Keratinocyte (primary cell): ENCODE results near the gene PLD1. TPM values are rescaled to one million over a fixed set of nuclear protein-coding genes. Genes with fewer than 3 reads are reported as not detected.

Experiments used
- DNase-seq: peaks from one replicate; pipeline ENCODE4 v3.0.0-alpha.2; 2011; ENCODE audit warnings: low read depth, missing footprints, low spot score
- FAIRE-seq: peaks from 2 replicates; lab custom pipeline; 2011; peaks lifted over from hg19 to GRCh38; lab: Jason Lieb, UNC
- H2AFZ ChIP-seq: 2 replicates; pipeline ENCODE4 v1.6.0; 2012; ENCODE audit warnings: low read length, control low read depth, inconsistent platforms; ENCODE audit not compliant: control insufficient read depth
- H3K27ac ChIP-seq: 2 replicates; pipeline ENCODE4 v1.5.1; 2011; ENCODE audit warnings: low read length; ENCODE audit not compliant: control insufficient read depth, insufficient read depth
- H3K27me3 ChIP-seq: 3 replicates; pipeline ENCODE4 v1.6.0; 2011; ENCODE audit warnings: low read length; ENCODE audit not compliant: control insufficient read depth, insufficient read depth; ENCODE audit errors: extremely low read depth
- H3K36me3 ChIP-seq, 2 experiments: 2 replicates in 1 of 2; 3 replicates in 1 of 2; pipeline ENCODE4 v1.5.1; 2011; ENCODE audit warnings: low read length in 2 of 2, mild to moderate bottlenecking in 1 of 2; ENCODE audit not compliant: control insufficient read depth in 2 of 2, insufficient read depth in 2 of 2; ENCODE audit errors: extremely low read depth in 1 of 2
- H3K4me1 ChIP-seq: 3 replicates; pipeline ENCODE4 v1.5.1; 2011; ENCODE audit warnings: low read length; ENCODE audit not compliant: control insufficient read depth, insufficient read depth; ENCODE audit errors: extremely low read depth
- H3K4me2 ChIP-seq: 3 replicates; pipeline ENCODE4 v1.6.0; 2011; ENCODE audit warnings: low read depth, low read length; ENCODE audit not compliant: control insufficient read depth, insufficient read depth; ENCODE audit errors: extremely low read depth
- H3K4me3 ChIP-seq, 3 experiments: fragments of 200-600 bp in 1 of 3; sonication (generic) in 1 of 3; 2 replicates in 2 of 3; 3 replicates in 1 of 3; pipeline ENCODE4 v1.5.1; 2011 to 2016; ENCODE audit warnings: low read length in 3 of 3, mild to moderate bottlenecking in 3 of 3, control low read depth in 2 of 3, inconsistent platforms in 1 of 3, low read depth in 1 of 3, mixed read lengths in 1 of 3, mixed run types in 1 of 3, moderate library complexity in 1 of 3; ENCODE audit not compliant: control insufficient read depth in 2 of 3, insufficient read depth in 2 of 3; ENCODE audit errors: extremely low read depth in 1 of 3
- H3K79me2 ChIP-seq: 2 replicates; pipeline ENCODE4 v1.6.0; 2012; ENCODE audit warnings: low read length; ENCODE audit not compliant: control insufficient read depth, insufficient read depth
- H3K9ac ChIP-seq: 3 replicates; pipeline ENCODE4 v1.6.0; 2011; ENCODE audit warnings: low read length; ENCODE audit not compliant: control insufficient read depth, insufficient read depth; ENCODE audit errors: extremely low read depth
- H3K9me1 ChIP-seq: 3 replicates; pipeline ENCODE4 v1.6.0; 2011; ENCODE audit warnings: low read length; ENCODE audit not compliant: control insufficient read depth, insufficient read depth; ENCODE audit errors: extremely low read depth
- H3K9me3 ChIP-seq: 2 replicates; pipeline ENCODE4 v1.5.1; 2012; ENCODE audit warnings: low read depth, low read length; ENCODE audit not compliant: control insufficient read depth
- H4K20me1 ChIP-seq: 3 replicates; pipeline ENCODE4 v1.6.0; 2011; ENCODE audit warnings: low read length; ENCODE audit not compliant: control insufficient read depth, insufficient read depth; ENCODE audit errors: extremely low read depth
- CTCF ChIP-seq, 3 experiments: IDR thresholded peaks in 1 of 3; conservative IDR thresholded peaks in 1 of 3; optimal IDR thresholded peaks in 1 of 3; 2 replicates in 2 of 3; 3 replicates in 1 of 3; pipeline versions ENCODE3 to v1.5.1; 2011; ENCODE audit warnings: low read length in 3 of 3, mild to moderate bottlenecking in 3 of 3, moderate library complexity in 2 of 3, control low read depth in 1 of 3, inconsistent platforms in 1 of 3; ENCODE audit not compliant: insufficient read depth in 2 of 3; ENCODE audit errors: extremely low read depth in 1 of 3
- EZH2 ChIP-seq: IDR thresholded peaks from one replicate; pipeline ENCODE4 v1.6.1; 2012; ENCODE audit warnings: inconsistent platforms, mild to moderate bottlenecking, low read length, moderate library complexity
- dilution Hi-C: fragments of 300-500 bp; cut with MboI; formaldehyde crosslinking; loops from one replicate; pipeline ENCODE4 v1.7.0; 2020; ENCODE audit warnings: low sequenced_read_pairs; ENCODE audit not compliant: extremely low pct_ligation_motif_present
- polyA plus RNA-seq, 5 experiments: library from polyadenylated mRNA; depleted of rRNA in 3 of 5; stranded (reverse) in 3 of 5; stranded (forward) in 1 of 5; unstranded in 1 of 5; fragments of >200 nt; gene quantifications; 1 replicate in 1 of 5; 2 replicates in 3 of 5; 3 replicates in 1 of 5; pipeline versions ENCODE4 v1.2.1 to v1.2.3, GENCODE V29; 2011 to 2012; ENCODE audit warnings: missing spikeins in 2 of 5, low read depth in 1 of 5, low replicate concordance in 1 of 5

PLD1 gene
- polyA plus RNA-seq, 1 donor (not counting 4 experiments of a cell fraction or from before 2014, with no cell fraction given), result 14.7 TPM

- Histone ChIP-seq H3K4me3 (no peak overlapping the region), H3K9me1 (no peaks in the 10 kb centered on the region), H3K79me2 (no peaks in the 10 kb centered on the region), H3K4me2 (no peak overlapping the region), H3K27ac (no peak overlapping the region), H4K20me1 (no peaks in the 10 kb centered on the region), H3K4me1 (no peaks in the 10 kb centered on the region), H3K36me3 (no peaks in the 10 kb centered on the region), H2AFZ (no peak overlapping the region), H3K9me3 (no peaks in the 10 kb centered on the region), H3K27me3 (no peaks in the 10 kb centered on the region), H3K9ac (no peak overlapping the region)
- dilution Hi-C loops, result no loop called here
- DNase-seq, result no peak
- TF ChIP-seq CTCF (optimal IDR thresholded peaks at IDR 0.05 in 1 of 3, IDR thresholded peaks at IDR 0.05 in 1 of 3, conservative IDR thresholded peaks at IDR 0.05 in 1 of 3; ENCODE audit: extremely low read depth in 1 of 3, insufficient read depth in 2 of 3, low read length in 3 of 3), result no peak
- no peak for TF ChIP-seq EZH2
- FAIRE-seq, result no peak
Observed at GRCh38 chr3:171700653-171701052, 109.6 kb downstream of the PLD1 start.

- H3K9me3 ChIP-seq, result no peaks in the 10 kb centered on the region
- H3K4me3 ChIP-seq, result no peak overlapping the region
- TF ChIP-seq EZH2 (no peak), CTCF (optimal IDR thresholded peaks at IDR 0.05 in 1 of 3, IDR thresholded peaks at IDR 0.05 in 1 of 3, conservative IDR thresholded peaks at IDR 0.05 in 1 of 3; ENCODE audit: extremely low read depth in 1 of 3, insufficient read depth in 2 of 3, low read length in 3 of 3) (no peak)
- dilution Hi-C loops, result no loop called here
- H4K20me1 ChIP-seq, result no peaks in the 10 kb centered on the region
- H3K79me2 ChIP-seq, result no peaks in the 10 kb centered on the region
- FAIRE-seq, result peak; percentile 32
- H3K9ac ChIP-seq, result no peak overlapping the region
- no peaks in the 10 kb centered on the region for H3K36me3 ChIP-seq
- DNase-seq, result no peak
- no peaks in the 10 kb centered on the region for H3K9me1 ChIP-seq
- H2AFZ ChIP-seq, result no peak overlapping the region
- H3K4me2 ChIP-seq, result no peak overlapping the region
- no peak overlapping the region for H3K27ac ChIP-seq
- H3K27me3 ChIP-seq, result no peaks in the 10 kb centered on the region
- H3K4me1 ChIP-seq, result no peaks in the 10 kb centered on the region
Observed at GRCh38 chr3:171700157-171700556, 110.1 kb downstream of the PLD1 start.
